Lower leg skin (tissue), 3 donors: ENCODE measurements around the gene MPZL3.

Experiments used
- CTCF ChIP-seq, 3 donors: fragments of 450-650 bp; IDR thresholded peaks; one replicate each; pipeline ENCODE4 v1.5.1; 2016; ENCODE audit warnings: antibody characterized with exemption in 3 of 3, mild to moderate bottlenecking in 3 of 3, moderate library complexity in 2 of 3
- POLR2A ChIP-seq, 2 donors: fragments of 450-650 bp; IDR thresholded peaks; one replicate each; pipeline ENCODE4 v1.6.1; 2016 to 2017; ENCODE audit warnings: antibody characterized with exemption in 2 of 2, mild to moderate bottlenecking in 1 of 2, moderate library complexity in 1 of 2

- TF ChIP-seq CTCF (IDR thresholded peaks at IDR 0.05): no peak
- TF ChIP-seq POLR2A (IDR thresholded peaks at IDR 0.05): no peak
Observed at GRCh38 chr11:118263112-118263511, 10.9 kb upstream of the MPZL3 start.
